Astrocyte (in vitro differentiated cells and primary cell): ENCODE data around the gene IDE.

ENCODE experiments used
- CTCF ChIP-seq: IDR thresholded peaks from 2 replicates; pipeline ENCODE4 v1.5.1; 2011; ENCODE audit warnings: low read depth, mild to moderate bottlenecking, inconsistent platforms, low read length, moderate library complexity; ENCODE audit not compliant: insufficient read depth
- EZH2 ChIP-seq: IDR thresholded peaks from 2 replicates; pipeline ENCODE4 v1.6.1; 2012; ENCODE audit warnings: mild to moderate bottlenecking, low read length, inconsistent platforms; ENCODE audit not compliant: insufficient read depth

GRCh38 chr10:92591550-92592022 lies 17.7 kb upstream of the IDE start:
- no peak for TF ChIP-seq CTCF
- no peak for TF ChIP-seq EZH2
